ENCODE results near the gene FADS1. TPM values are rescaled to one million over a fixed set of nuclear protein-coding genes. Genes with fewer than 3 reads are reported as not detected.
A peak's percentile ranks its signal among the peaks of the same experiment; 100 is the strongest.

Gene FADS1
- total and polyA plus RNA-seq, 2 of the 8 experiments (the other 6 are each of a cell fraction or from before 2014, with no cell fraction given) = 115 to 141 TPM

GRCh38 chr11:61756452-61757212 lies 60.2 kb downstream of the FADS1 start:
- H2BK5ac ChIP-seq (ENCODE audit: low read depth, low read length) = peak overlapping the region; percentile 75; the same call in 1 of the 2 replicates
- peaks cover 4 to 21% (median 15%) of the 10 kb centered on the region in 4 experiments for H3K27me3 ChIP-seq (replicated peaks in 1 of 4; ENCODE audit: control insufficient read depth in 3 of 4, extremely low read depth in 1 of 4, insufficient read depth in 3 of 4, low read length in 3 of 4)
- no peaks in the 10 kb centered on the region for H3K36me3 ChIP-seq (ENCODE audit: control insufficient read depth in 2 of 4, insufficient read depth in 4 of 4, low read length in 3 of 4)
- peak overlapping the region; percentile 38; the same call in 1 of the 2 replicates for H3K18ac ChIP-seq (ENCODE audit: extremely low read depth, low read length)
- DNase-seq (ENCODE audit: low read depth in 1 of 2, low spot score in 2 of 2) (no peak), FAIRE-seq (no peak)
- H3K79me2 ChIP-seq (ENCODE audit: control insufficient read depth in 1 of 2, insufficient read depth in 2 of 2, low read length in 2 of 2) = no peaks in the 10 kb centered on the region
- peak overlapping the region; percentile 95; the same call in 1 of the 2 replicates for H2BK15ac ChIP-seq (ENCODE audit: low read length)
- H3K56ac ChIP-seq (replicated peaks; ENCODE audit: insufficient read length, low read depth, low read length) = no peak overlapping the region
- peaks cover 0 to 1% of the 10 kb centered on the region in 2 experiments for H4K20me1 ChIP-seq (replicated peaks in 1 of 2; ENCODE audit: control insufficient read depth in 1 of 2, insufficient read depth in 2 of 2, low read length in 2 of 2)
- CTCF ChIA-PET (ENCODE audit: partially characterized antibody) = interaction anchor here (0.5 to 6.0 kb wide), 10 partner anchors 10 to 373 kb away, joined by 3 to 48 read pairs (median 4); no protein-coding TSS in a partner anchor
- peaks cover 0 to 19% (median 13%) of the 10 kb centered on the region in 4 experiments; a peak in 6 of 7 replicates for H3K4me1 ChIP-seq (replicated peaks in 1 of 4; ENCODE audit: control insufficient read depth in 3 of 4, insufficient read depth in 4 of 4, low read length in 3 of 4)
- POLR2A ChIA-PET (ENCODE audit: partially characterized antibody) = interaction anchor here (3.5 kb wide), 1 partner anchor 36 kb away, joined by 13 read pairs; the partner anchor contains the start of genes FEN1 and TMEM258
- H2AFZ ChIP-seq (ENCODE audit: low read length) = no peak overlapping the region
- no peak overlapping the region for H2BK120ac ChIP-seq (replicated peaks; ENCODE audit: low read depth, low read length)
- H4K8ac ChIP-seq (ENCODE audit: extremely low read depth, insufficient read depth, low read length) = no peak overlapping the region
- H2BK12ac ChIP-seq (ENCODE audit: low read depth, low read length) = peak overlapping the region; percentile 81; the same call in 1 of the 2 replicates
- no peak overlapping the region for H3K27ac ChIP-seq (ENCODE audit: low read depth, low read length)
- H3K4me3 ChIP-seq (ENCODE audit: extremely low read depth in 1 of 4, insufficient read depth in 2 of 4, low read depth in 3 of 4, low read length in 4 of 4) = no peak overlapping the region
- no peaks in the 10 kb centered on the region for H3K9me3 ChIP-seq (ENCODE audit: insufficient read depth in 2 of 2, low read depth in 1 of 2, low read length in 1 of 2)
- no peak overlapping the region for H3K23ac ChIP-seq (ENCODE audit: insufficient read length)
- H2BK20ac ChIP-seq (ENCODE audit: low read length) = peak overlapping the region; percentile 34; the same call in 1 of the 2 replicates
- no peaks in the 10 kb centered on the region for H3K23me2 ChIP-seq (ENCODE audit: low read depth, low read length)
- H3K4ac ChIP-seq (replicated peaks; ENCODE audit: insufficient read length, low read depth, low read length) = no peak overlapping the region
- H2AK5ac ChIP-seq (ENCODE audit: low read depth, low read length) = peak overlapping the region; percentile 83; the same call in 1 of the 2 replicates
- H4K5ac ChIP-seq (ENCODE audit: insufficient read length, low read depth, low read length) = no peak overlapping the region
- 74% methylated on average over 8 of the region's 9 CpGs; no CpG with 5 or more reads in 1 of the 2 experiments for WGBS, 2 experiments (ENCODE audit: extremely low coverage in 1 of 2, insufficient coverage in 1 of 2, insufficient read length in 1 of 2, insufficient replicate concordance in 2 of 2, low coverage in 1 of 2, low lambda C conversion rate in 2 of 2, missing lambda C conversion rate in 1 of 2)
- no peaks in the 10 kb centered on the region for H3K79me1 ChIP-seq (ENCODE audit: low read depth, low read length)
- H4K91ac ChIP-seq (replicated peaks; ENCODE audit: insufficient read length, low read length) = no peak overlapping the region
- no peak overlapping the region for H3K9ac ChIP-seq (replicated peaks in 1 of 4; ENCODE audit: extremely low read depth in 1 of 4, low read depth in 3 of 4, low read length in 3 of 4)
- no peak overlapping the region for H3K14ac ChIP-seq (ENCODE audit: insufficient read length)
- H3K4me2 ChIP-seq (ENCODE audit: insufficient read depth in 1 of 2, low read depth in 2 of 2, low read length in 2 of 2) = no peak overlapping the region
- TF ChIP-seq, protein P1, sequence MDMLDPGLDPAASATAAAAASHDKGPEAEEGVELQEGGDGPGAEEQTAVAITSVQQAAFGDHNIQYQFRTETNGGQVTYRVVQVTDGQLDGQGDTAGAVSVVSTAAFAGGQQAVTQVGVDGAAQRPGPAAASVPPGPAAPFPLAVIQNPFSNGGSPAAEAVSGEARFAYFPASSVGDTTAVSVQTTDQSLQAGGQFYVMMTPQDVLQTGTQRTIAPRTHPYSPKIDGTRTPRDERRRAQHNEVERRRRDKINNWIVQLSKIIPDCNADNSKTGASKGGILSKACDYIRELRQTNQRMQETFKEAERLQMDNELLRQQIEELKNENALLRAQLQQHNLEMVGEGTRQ (IDR thresholded peaks at IDR 0.05; ENCODE audit: low read length) = no peak
- no peak for TF ChIP-seq GTF2F1 (IDR thresholded peaks at IDR 0.05; ENCODE audit: borderline replicate concordance, low read depth, low read length)
- no peak for TF ChIP-seq SP4 (IDR thresholded peaks at IDR 0.05; ENCODE audit: low read length)
- no peak for TF ChIP-seq TCF12 (IDR thresholded peaks at IDR 0.05; ENCODE audit: low read depth, low read length)
- TF ChIP-seq, protein P2, sequence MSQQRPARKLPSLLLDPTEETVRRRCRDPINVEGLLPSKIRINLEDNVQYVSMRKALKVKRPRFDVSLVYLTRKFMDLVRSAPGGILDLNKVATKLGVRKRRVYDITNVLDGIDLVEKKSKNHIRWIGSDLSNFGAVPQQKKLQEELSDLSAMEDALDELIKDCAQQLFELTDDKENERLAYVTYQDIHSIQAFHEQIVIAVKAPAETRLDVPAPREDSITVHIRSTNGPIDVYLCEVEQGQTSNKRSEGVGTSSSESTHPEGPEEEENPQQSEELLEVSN (IDR thresholded peaks at IDR 0.05) = no peak
- TF ChIP-seq POLR2AphosphoS5 (IDR thresholded peaks at IDR 0.05; ENCODE audit: low read depth, low read length) = no peak
- no peak for TF ChIP-seq ATF2 (IDR thresholded peaks at IDR 0.05; ENCODE audit: low read length)
- no peak for TF ChIP-seq TBP (IDR thresholded peaks at IDR 0.05; ENCODE audit: low read depth, low read length)
- no peak for TF ChIP-seq ASH2L (IDR thresholded peaks at IDR 0.05; ENCODE audit: low read length)
